Measurements from ENCODE around the gene TMIGD2.

Gene TMIGD2

GRCh38 chr19:4268816-4269430, 33.3 kb downstream of the TMIGD2 start:
- H3K9ac ChIP-seq (ENCODE audit: low read depth, low read length, poor library complexity): no peak overlapping the region
- no peak overlapping the region for H2BK15ac ChIP-seq (ENCODE audit: low read length)
- no peak overlapping the region for H4K91ac ChIP-seq (ENCODE audit: low read depth, low read length, poor library complexity)
- H3K4me2 ChIP-seq (ENCODE audit: insufficient read depth, low read length, poor library complexity, severe bottlenecking): no peak overlapping the region
- no peaks in the 10 kb centered on the region for H3K9me3 ChIP-seq (replicated peaks in 1 of 2; ENCODE audit: control insufficient read depth in 2 of 2, insufficient read depth in 1 of 2, low read depth in 1 of 2, low read length in 2 of 2)
- no peaks in the 10 kb centered on the region for H3K4me1 ChIP-seq (ENCODE audit: control insufficient read depth in 2 of 2, insufficient read depth in 1 of 2, low read depth in 1 of 2, low read length in 2 of 2)
- no peaks in the 10 kb centered on the region for H3K27me3 ChIP-seq (ENCODE audit: control insufficient read depth in 3 of 3, insufficient read depth in 3 of 3, low read depth in 1 of 3, low read length in 3 of 3)
- no peak overlapping the region for H2BK120ac ChIP-seq (ENCODE audit: low read depth, low read length)
- H3K79me1 ChIP-seq (ENCODE audit: low read depth, low read length): peaks cover 2% of the 10 kb centered on the region
- no peak overlapping the region for H2BK12ac ChIP-seq (ENCODE audit: low read length)
- no peak overlapping the region for H2AK5ac ChIP-seq (ENCODE audit: low read depth, low read length)
- no peak overlapping the region for H3K27ac ChIP-seq (replicated peaks; ENCODE audit: low read length)
- no CpG with 5 or more reads among the region's 13 CpGs for WGBS, 2 donors (ENCODE audit: extremely low coverage in 2 of 2, insufficient read length in 2 of 2, insufficient replicate concordance in 1 of 2)
- no peak for DNase-seq (ENCODE audit: low spot score)
- H3K23ac ChIP-seq (ENCODE audit: low read depth, low read length, poor library complexity): no peak overlapping the region
- no peak overlapping the region for H3K18ac ChIP-seq (ENCODE audit: low read length)
- H3K14ac ChIP-seq (ENCODE audit: low read length): no peak overlapping the region
- H3K36me3 ChIP-seq (replicated peaks in 1 of 2; ENCODE audit: control insufficient read depth in 2 of 2, insufficient read depth in 2 of 2, low read length in 2 of 2): peaks cover 14 to 29% of the 10 kb centered on the region in 2 donors
- H3K4ac ChIP-seq (ENCODE audit: low read length): no peak overlapping the region
- no peak overlapping the region for H2AFZ ChIP-seq (ENCODE audit: low read length)
- no peak overlapping the region for H3K4me3 ChIP-seq (ENCODE audit: low read length in 2 of 2)
- no peak overlapping the region for H4K8ac ChIP-seq (ENCODE audit: low read depth, low read length)
- H2BK5ac ChIP-seq (ENCODE audit: low read length): no peak overlapping the region

- Histone ChIP-seq H3K4me3 (ENCODE audit: low read length in 2 of 2) (no peak overlapping the region), H3K27me3 (ENCODE audit: control insufficient read depth in 3 of 3, insufficient read depth in 3 of 3, low read depth in 1 of 3, low read length in 3 of 3) (no peaks in the 10 kb centered on the region), H3K79me1 (ENCODE audit: low read depth, low read length) (peaks cover 3% of the 10 kb centered on the region), H3K4me1 (ENCODE audit: control insufficient read depth in 2 of 2, insufficient read depth in 1 of 2, low read depth in 1 of 2, low read length in 2 of 2) (no peaks in the 10 kb centered on the region), H2BK120ac (ENCODE audit: low read depth, low read length) (no peak overlapping the region), H4K8ac (ENCODE audit: low read depth, low read length) (no peak overlapping the region), H3K36me3 (replicated peaks in 1 of 2; ENCODE audit: control insufficient read depth in 2 of 2, insufficient read depth in 2 of 2, low read length in 2 of 2) (peaks cover 15 to 34% of the 10 kb centered on the region in 2 donors), H2BK5ac (ENCODE audit: low read length) (no peak overlapping the region), H3K9ac (ENCODE audit: low read depth, low read length, poor library complexity) (no peak overlapping the region), H3K23ac (ENCODE audit: low read depth, low read length, poor library complexity) (peak overlapping the region; percentile 85), H2AK5ac (ENCODE audit: low read depth, low read length) (no peak overlapping the region), H2BK15ac (ENCODE audit: low read length) (no peak overlapping the region), H3K14ac (ENCODE audit: low read length) (no peak overlapping the region), H3K27ac (replicated peaks; ENCODE audit: low read length) (no peak overlapping the region), H3K9me3 (replicated peaks in 1 of 2; ENCODE audit: control insufficient read depth in 2 of 2, insufficient read depth in 1 of 2, low read depth in 1 of 2, low read length in 2 of 2) (no peaks in the 10 kb centered on the region), H3K18ac (ENCODE audit: low read length) (no peak overlapping the region), H3K4me2 (ENCODE audit: insufficient read depth, low read length, poor library complexity, severe bottlenecking) (no peak overlapping the region), H2AFZ (ENCODE audit: low read length) (no peak overlapping the region), H3K4ac (ENCODE audit: low read length) (no peak overlapping the region), H4K91ac (ENCODE audit: low read depth, low read length, poor library complexity) (no peak overlapping the region), H2BK12ac (ENCODE audit: low read length) (no peak overlapping the region)
- WGBS, 2 donors (ENCODE audit: extremely low coverage in 2 of 2, insufficient read length in 2 of 2, insufficient replicate concordance in 1 of 2): no CpG with 5 or more reads among the region's 30 CpGs
- DNase-seq (ENCODE audit: low spot score): no peak
These were observed 34.0 kb downstream of the TMIGD2 start for GRCh38 chr19:4267901-4268815.

- H3K4me3 ChIP-seq (ENCODE audit: low read length in 2 of 2): peak overlapping the region in 1 of 2 donors; percentile 3
- DNase-seq (ENCODE audit: low spot score): peak; percentile 60
- no peak overlapping the region for H3K4ac ChIP-seq (ENCODE audit: low read length)
- H2BK12ac ChIP-seq (ENCODE audit: low read length): no peak overlapping the region
- H2BK5ac ChIP-seq (ENCODE audit: low read length): peak overlapping the region; percentile 93
- H2BK120ac ChIP-seq (ENCODE audit: low read depth, low read length): no peak overlapping the region
- peak overlapping the region; percentile 75 for H3K23ac ChIP-seq (ENCODE audit: low read depth, low read length, poor library complexity)
- H3K27me3 ChIP-seq (ENCODE audit: control insufficient read depth in 3 of 3, insufficient read depth in 3 of 3, low read depth in 1 of 3, low read length in 3 of 3): no peaks in the 10 kb centered on the region
- H3K9me3 ChIP-seq (replicated peaks in 1 of 2; ENCODE audit: control insufficient read depth in 2 of 2, insufficient read depth in 1 of 2, low read depth in 1 of 2, low read length in 2 of 2): no peaks in the 10 kb centered on the region
- no peak overlapping the region for H3K14ac ChIP-seq (ENCODE audit: low read length)
- H4K8ac ChIP-seq (ENCODE audit: low read depth, low read length): no peak overlapping the region
- peak overlapping the region; percentile 57 for H2AK5ac ChIP-seq (ENCODE audit: low read depth, low read length)
- no peaks in the 10 kb centered on the region for H3K4me1 ChIP-seq (ENCODE audit: control insufficient read depth in 2 of 2, insufficient read depth in 1 of 2, low read depth in 1 of 2, low read length in 2 of 2)
- peaks cover 18 to 41% of the 10 kb centered on the region in 2 donors for H3K36me3 ChIP-seq (replicated peaks in 1 of 2; ENCODE audit: control insufficient read depth in 2 of 2, insufficient read depth in 2 of 2, low read length in 2 of 2)
- H3K27ac ChIP-seq (replicated peaks; ENCODE audit: low read length): no peak overlapping the region
- WGBS, 2 donors (ENCODE audit: extremely low coverage in 2 of 2, insufficient read length in 2 of 2, insufficient replicate concordance in 1 of 2): no CpG with 5 or more reads among the region's 21 CpGs
- H2BK15ac ChIP-seq (ENCODE audit: low read length): peak overlapping the region; percentile 58
- no peak overlapping the region for H3K4me2 ChIP-seq (ENCODE audit: insufficient read depth, low read length, poor library complexity, severe bottlenecking)
- H3K9ac ChIP-seq (ENCODE audit: low read depth, low read length, poor library complexity): no peak overlapping the region
- H3K79me1 ChIP-seq (ENCODE audit: low read depth, low read length): peaks cover 4% of the 10 kb centered on the region
- peak overlapping the region; percentile 64 for H3K18ac ChIP-seq (ENCODE audit: low read length)
- H4K91ac ChIP-seq (ENCODE audit: low read depth, low read length, poor library complexity): no peak overlapping the region
- no peak overlapping the region for H2AFZ ChIP-seq (ENCODE audit: low read length)
These were observed 34.9 kb downstream of the TMIGD2 start for GRCh38 chr19:4267101-4267900.

Measured in neuronal stem cell (in vitro differentiated cells).